ENCODE results near the gene APOA5. TPM values are rescaled to one million over a fixed set of nuclear protein-coding genes. Genes with fewer than 3 reads are reported as not detected.

APOA5 gene
- total and polyA plus RNA-seq, 2 of the 13 experiments (the other 11 are each of a cell fraction or from before 2014, with no cell fraction given), result 44.0 to 49.1 TPM

DNA sequence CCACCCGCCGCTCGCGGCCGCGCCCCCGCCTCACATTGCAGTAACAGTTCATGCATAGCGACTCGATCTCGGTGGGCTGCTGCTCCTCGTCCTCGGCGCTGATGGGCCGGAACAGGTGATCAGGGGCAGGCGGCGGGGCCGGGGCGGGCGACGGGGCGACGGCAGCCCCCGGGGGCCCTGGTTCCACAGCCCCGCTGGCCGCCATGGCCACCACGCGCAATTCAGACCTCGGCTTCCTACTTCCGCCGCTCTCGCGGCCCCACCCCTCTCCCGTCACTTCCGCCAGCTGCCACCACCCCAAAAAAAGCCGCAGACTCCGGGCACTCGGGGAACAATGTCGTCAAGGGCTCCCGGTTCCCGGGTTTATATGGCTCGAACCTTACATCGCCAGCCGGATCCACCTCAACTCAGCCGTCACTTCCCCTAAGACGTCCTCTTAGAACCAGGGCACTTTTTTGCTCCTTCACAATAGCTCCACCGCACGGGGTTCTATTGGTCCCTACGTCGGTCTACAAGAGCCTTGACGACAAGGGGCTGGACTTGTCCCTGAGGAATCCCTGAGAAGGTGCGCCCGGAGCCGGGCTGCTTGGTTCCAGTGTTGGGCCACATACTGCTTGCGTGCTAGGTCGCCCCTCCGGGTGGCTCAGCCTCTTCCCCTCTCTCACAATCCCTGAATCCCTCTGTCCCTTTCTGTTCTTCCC is 3.7 kb downstream of the APOA5 start, which contains the start of gene ZPR1 (continued):
- TF ChIP-seq, protein P1, sequence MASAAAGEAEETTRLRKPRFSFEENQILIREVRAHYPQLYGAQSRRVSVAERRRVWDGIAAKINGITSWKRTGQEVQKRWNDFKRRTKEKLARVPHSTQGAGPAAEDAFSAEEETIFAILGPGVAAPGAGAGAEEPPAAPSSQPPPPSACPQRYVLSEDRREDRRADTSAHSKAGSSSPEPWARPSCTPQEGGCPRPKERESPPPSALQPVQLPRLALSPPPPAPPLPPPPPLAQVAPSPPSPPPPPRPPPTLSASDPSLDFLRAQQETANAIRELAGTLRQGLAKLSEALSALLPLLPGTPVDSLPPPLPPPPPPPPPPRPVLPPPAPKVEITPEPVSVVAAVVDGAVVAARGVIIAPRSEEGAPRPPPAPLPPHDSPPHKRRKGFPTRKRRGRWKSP (CRISPR knock-in tag; IDR thresholded peaks at IDR 0.05), result peak; percentile 69
- TF ChIP-seq CEBPB (IDR thresholded peaks at IDR 0.05; ENCODE audit: borderline replicate concordance, low read depth, low read length) (no peak), ZSCAN9 (CRISPR knock-in tag; IDR thresholded peaks at IDR 0.05; ENCODE audit: borderline replicate concordance) (no peak), MED1 (CRISPR knock-in tag; IDR thresholded peaks at IDR 0.05) (no peak), CENPX (CRISPR knock-in tag; IDR thresholded peaks at IDR 0.05) (no peak), RFXANK (CRISPR knock-in tag; IDR thresholded peaks at IDR 0.05) (no peak), ZNF572 (CRISPR knock-in tag; IDR thresholded peaks at IDR 0.05) (0 out of 2 replicates have a peak, but pooled peaks have one; percentile 24), RFXAP (CRISPR knock-in tag; IDR thresholded peaks at IDR 0.05; ENCODE audit: borderline replicate concordance) (peak; percentile 15; the same call in 1 of the 2 replicates), ZNF317 (CRISPR knock-in tag; IDR thresholded peaks at IDR 0.05) (no peak), ZBTB21 (CRISPR knock-in tag; IDR thresholded peaks at IDR 0.05) (no peak), NPAS2 (CRISPR knock-in tag; IDR thresholded peaks at IDR 0.05; ENCODE audit: borderline replicate concordance) (no peak), HNF4A (CRISPR knock-in tag; IDR thresholded peaks at IDR 0.05) (no peak), MEF2D (CRISPR knock-in tag; IDR thresholded peaks at IDR 0.05) (no peak), KLF15 (CRISPR knock-in tag; IDR thresholded peaks at IDR 0.05; ENCODE audit: borderline replicate concordance) (no peak), ZNF777 (CRISPR knock-in tag; IDR thresholded peaks at IDR 0.05) (0 out of 2 replicates have a peak, but pooled peaks have one; percentile 41)
- TF ChIP-seq, protein P2, sequence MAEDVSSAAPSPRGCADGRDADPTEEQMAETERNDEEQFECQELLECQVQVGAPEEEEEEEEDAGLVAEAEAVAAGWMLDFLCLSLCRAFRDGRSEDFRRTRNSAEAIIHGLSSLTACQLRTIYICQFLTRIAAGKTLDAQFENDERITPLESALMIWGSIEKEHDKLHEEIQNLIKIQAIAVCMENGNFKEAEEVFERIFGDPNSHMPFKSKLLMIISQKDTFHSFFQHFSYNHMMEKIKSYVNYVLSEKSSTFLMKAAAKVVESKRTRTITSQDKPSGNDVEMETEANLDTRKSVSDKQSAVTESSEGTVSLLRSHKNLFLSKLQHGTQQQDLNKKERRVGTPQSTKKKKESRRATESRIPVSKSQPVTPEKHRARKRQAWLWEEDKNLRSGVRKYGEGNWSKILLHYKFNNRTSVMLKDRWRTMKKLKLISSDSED (CRISPR knock-in tag; IDR thresholded peaks at IDR 0.05), result no peak
- TF ChIP-seq, protein P3, sequence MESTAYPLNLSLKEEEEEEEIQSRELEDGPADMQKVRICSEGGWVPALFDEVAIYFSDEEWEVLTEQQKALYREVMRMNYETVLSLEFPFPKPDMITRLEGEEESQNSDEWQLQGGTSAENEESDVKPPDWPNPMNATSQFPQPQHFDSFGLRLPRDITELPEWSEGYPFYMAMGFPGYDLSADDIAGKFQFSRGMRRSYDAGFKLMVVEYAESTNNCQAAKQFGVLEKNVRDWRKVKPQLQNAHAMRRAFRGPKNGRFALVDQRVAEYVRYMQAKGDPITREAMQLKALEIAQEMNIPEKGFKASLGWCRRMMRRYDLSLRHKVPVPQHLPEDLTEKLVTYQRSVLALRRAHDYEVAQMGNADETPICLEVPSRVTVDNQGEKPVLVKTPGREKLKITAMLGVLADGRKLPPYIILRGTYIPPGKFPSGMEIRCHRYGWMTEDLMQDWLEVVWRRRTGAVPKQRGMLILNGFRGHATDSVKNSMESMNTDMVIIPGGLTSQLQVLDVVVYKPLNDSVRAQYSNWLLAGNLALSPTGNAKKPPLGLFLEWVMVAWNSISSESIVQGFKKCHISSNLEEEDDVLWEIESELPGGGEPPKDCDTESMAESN (CRISPR knock-in tag; conservative IDR thresholded peaks at IDR 0.05), result peak; percentile 76; the same call in 1 of the 2 replicates
- TF ChIP-seq, protein P4, sequence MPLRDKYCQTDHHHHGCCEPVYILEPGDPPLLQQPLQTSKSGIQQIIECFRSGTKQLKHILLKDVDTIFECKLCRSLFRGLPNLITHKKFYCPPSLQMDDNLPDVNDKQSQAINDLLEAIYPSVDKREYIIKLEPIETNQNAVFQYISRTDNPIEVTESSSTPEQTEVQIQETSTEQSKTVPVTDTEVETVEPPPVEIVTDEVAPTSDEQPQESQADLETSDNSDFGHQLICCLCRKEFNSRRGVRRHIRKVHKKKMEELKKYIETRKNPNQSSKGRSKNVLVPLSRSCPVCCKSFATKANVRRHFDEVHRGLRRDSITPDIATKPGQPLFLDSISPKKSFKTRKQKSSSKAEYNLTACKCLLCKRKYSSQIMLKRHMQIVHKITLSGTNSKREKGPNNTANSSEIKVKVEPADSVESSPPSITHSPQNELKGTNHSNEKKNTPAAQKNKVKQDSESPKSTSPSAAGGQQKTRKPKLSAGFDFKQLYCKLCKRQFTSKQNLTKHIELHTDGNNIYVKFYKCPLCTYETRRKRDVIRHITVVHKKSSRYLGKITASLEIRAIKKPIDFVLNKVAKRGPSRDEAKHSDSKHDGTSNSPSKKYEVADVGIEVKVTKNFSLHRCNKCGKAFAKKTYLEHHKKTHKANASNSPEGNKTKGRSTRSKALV (CRISPR knock-in tag; IDR thresholded peaks at IDR 0.05), result no peak
- TF ChIP-seq, protein P5, sequence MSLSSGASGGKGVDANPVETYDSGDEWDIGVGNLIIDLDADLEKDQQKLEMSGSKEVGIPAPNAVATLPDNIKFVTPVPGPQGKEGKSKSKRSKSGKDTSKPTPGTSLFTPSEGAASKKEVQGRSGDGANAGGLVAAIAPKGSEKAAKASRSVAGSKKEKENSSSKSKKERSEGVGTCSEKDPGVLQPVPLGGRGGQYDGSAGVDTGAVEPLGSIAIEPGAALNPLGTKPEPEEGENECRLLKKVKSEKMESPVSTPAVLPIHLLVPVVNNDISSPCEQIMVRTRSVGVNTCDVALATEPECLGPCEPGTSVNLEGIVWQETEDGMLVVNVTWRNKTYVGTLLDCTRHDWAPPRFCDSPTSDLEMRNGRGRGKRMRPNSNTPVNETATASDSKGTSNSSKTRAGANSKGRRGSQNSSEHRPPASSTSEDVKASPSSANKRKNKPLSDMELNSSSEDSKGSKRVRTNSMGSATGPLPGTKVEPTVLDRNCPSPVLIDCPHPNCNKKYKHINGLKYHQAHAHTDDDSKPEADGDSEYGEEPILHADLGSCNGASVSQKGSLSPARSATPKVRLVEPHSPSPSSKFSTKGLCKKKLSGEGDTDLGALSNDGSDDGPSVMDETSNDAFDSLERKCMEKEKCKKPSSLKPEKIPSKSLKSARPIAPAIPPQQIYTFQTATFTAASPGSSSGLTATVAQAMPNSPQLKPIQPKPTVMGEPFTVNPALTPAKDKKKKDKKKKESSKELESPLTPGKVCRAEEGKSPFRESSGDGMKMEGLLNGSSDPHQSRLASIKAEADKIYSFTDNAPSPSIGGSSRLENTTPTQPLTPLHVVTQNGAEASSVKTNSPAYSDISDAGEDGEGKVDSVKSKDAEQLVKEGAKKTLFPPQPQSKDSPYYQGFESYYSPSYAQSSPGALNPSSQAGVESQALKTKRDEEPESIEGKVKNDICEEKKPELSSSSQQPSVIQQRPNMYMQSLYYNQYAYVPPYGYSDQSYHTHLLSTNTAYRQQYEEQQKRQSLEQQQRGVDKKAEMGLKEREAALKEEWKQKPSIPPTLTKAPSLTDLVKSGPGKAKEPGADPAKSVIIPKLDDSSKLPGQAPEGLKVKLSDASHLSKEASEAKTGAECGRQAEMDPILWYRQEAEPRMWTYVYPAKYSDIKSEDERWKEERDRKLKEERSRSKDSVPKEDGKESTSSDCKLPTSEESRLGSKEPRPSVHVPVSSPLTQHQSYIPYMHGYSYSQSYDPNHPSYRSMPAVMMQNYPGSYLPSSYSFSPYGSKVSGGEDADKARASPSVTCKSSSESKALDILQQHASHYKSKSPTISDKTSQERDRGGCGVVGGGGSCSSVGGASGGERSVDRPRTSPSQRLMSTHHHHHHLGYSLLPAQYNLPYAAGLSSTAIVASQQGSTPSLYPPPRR (CRISPR knock-in tag; IDR thresholded peaks at IDR 0.05; ENCODE audit: borderline replicate concordance), result no peak; the same call in 1 of the 2 replicates

All from HepG2 (cell line).